Measurements from ENCODE around the gene WAPL.
"Not testable (repeated sequence)": the region's sequence is repeated elsewhere in the genome, so short reads cannot be mapped to it uniquely, and the experiment has no call there.

Gene WAPL, protein sequence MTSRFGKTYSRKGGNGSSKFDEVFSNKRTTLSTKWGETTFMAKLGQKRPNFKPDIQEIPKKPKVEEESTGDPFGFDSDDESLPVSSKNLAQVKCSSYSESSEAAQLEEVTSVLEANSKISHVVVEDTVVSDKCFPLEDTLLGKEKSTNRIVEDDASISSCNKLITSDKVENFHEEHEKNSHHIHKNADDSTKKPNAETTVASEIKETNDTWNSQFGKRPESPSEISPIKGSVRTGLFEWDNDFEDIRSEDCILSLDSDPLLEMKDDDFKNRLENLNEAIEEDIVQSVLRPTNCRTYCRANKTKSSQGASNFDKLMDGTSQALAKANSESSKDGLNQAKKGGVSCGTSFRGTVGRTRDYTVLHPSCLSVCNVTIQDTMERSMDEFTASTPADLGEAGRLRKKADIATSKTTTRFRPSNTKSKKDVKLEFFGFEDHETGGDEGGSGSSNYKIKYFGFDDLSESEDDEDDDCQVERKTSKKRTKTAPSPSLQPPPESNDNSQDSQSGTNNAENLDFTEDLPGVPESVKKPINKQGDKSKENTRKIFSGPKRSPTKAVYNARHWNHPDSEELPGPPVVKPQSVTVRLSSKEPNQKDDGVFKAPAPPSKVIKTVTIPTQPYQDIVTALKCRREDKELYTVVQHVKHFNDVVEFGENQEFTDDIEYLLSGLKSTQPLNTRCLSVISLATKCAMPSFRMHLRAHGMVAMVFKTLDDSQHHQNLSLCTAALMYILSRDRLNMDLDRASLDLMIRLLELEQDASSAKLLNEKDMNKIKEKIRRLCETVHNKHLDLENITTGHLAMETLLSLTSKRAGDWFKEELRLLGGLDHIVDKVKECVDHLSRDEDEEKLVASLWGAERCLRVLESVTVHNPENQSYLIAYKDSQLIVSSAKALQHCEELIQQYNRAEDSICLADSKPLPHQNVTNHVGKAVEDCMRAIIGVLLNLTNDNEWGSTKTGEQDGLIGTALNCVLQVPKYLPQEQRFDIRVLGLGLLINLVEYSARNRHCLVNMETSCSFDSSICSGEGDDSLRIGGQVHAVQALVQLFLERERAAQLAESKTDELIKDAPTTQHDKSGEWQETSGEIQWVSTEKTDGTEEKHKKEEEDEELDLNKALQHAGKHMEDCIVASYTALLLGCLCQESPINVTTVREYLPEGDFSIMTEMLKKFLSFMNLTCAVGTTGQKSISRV (N-terminal part only)

GRCh38 chr10:86521678-86522509 is at the start of gene WAPL:
Gene WAPL (minus strand): TSS chr10:86521792. CDS start chr10:86518069, 3,723 bp downstream.
- peak; percentile 94 for DNase-seq

DNA sequence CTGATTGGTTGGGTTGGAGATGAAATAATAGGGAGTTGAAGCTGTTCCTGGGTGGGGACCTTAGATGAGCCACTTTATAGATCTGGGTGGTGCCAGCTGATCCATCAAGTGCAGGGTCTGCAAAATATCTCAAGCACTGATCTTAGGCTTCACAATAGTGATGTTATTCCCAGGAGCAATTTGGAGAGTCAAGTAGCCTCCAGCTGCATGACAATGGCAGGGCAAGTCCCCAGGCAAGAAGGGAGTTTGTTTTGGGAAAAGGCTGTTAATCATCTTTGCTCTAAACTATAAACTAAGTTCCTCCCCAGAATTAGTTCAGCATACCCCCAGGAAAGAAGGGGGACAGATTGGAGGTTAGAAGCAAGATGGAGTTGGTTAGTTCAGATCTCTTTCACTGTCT is 47.7 kb upstream of the WAPL start:
- DNase-seq: no peak

- DNase-seq: not testable (repeated sequence)
Observed at GRCh38 chr10:86566518-86566917, 44.9 kb upstream of the WAPL start.

GRCh38 chr10:86563338-86563737 is 41.7 kb upstream of the WAPL start:
- not testable (repeated sequence) for DNase-seq

DNA sequence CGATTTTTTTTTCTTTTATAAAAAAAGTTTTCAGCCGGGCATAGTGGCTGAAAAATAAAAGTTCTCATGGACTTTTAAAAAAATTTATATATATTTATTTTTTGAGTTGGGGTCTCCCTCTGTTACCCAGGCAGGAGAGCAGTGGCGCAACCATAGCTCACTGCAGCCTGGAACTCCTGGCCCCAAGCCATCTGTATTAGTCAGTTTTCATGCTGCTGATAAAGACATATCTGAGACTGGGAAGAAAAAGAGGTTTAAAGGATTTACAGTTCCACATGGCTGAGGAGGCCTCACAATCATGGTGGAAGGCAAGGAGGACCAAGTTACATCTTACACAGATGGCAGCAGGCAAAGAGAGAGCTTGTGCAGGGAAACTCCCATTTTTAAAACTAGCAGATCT is 37.1 kb upstream of the WAPL start:
- not testable (repeated sequence) for DNase-seq

DNA sequence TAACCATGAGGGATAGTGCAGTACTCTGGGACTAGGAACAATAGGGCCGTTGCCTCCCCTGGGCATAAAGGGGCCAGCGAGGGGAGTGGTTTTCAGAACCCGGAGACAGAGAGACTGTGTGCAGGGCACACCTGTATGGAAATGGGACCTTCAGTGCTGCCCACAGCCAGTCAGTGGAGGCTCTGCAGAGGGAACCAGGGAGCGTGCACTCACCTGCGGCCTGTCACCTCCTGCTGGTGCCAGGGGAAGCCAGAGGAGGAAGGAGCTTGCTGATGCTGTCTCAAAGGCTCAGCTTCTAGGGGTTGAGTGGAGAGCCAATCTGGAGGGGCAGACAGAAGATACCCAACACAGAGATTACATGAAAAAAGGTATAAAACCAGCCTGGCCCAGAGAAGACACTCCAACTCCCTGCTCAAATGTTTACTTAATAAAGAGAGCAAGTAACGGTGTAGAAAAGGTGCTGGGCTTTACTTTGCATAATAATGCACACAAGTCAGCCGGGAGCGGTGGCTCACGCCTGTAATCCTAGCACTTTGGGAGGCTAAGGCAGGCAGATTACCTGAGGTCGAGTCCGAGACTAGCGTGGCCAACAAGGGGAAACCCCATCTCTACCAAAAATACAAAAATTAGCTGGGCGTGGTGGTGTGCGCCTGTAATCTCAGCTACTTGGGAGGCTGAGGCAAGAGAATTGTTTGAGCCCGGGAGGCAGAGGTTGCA is 35.5 kb upstream of the WAPL start:
- no peak for DNase-seq

DNA sequence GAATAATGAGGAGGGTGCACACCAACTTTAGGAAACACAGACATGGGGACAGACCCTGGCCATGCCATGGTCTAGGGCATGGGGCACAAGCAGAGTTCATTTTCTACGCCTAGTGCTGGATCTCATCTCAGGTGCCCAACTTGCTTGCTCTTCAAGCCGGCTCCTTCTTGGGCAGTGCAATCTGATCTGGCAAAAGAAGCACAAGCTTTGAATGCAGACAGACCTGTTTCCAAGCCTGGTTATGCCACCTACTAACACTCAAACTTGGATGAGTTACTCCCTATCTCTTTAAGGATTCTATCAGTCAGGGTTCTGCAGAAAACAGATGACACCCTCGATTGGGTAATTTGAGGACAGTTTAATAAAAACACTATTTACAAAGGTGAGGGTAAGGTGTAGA is 34.9 kb upstream of the WAPL start:
- DNase-seq: no peak

DNA sequence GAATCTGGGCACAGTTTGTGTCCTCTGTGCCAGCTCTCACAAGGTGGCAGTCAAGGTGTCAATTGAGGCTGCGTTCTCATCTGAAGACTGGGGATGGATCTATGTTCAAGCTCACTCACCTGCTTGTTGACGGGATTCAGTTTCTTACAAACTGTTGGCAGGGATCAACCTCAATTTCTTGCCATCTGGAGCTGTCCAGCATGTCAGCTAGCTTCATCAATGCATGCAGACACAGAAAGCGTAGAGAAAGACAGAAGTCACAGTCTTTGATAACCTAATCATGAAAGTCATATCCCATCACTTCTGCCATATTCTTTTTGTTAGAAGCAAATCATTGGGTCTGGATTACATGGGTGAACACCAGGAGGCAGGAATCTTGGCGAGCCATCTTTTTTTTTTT is 32.0 kb upstream of the WAPL start:
- no peak for DNase-seq

DNA sequence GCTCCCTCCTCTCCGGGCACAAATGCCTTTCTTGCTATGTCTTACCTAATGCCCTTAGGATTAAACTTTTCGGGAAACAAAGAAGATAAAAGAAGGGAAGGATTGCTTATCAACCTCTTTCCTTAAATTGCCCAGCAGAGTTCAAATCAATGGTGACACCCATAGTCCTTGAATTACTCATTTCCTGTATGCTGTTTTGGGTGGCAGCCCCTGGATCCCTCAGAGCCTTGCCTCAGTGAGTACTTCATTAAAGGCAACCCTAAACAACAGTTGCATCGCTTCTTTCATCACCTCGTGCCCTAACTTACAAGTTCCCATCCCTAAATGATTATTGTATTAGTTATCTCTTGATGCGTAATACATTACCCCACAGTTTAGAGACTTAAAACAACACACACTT is 31.6 kb upstream of the WAPL start:
- DNase-seq: no peak

DNA sequence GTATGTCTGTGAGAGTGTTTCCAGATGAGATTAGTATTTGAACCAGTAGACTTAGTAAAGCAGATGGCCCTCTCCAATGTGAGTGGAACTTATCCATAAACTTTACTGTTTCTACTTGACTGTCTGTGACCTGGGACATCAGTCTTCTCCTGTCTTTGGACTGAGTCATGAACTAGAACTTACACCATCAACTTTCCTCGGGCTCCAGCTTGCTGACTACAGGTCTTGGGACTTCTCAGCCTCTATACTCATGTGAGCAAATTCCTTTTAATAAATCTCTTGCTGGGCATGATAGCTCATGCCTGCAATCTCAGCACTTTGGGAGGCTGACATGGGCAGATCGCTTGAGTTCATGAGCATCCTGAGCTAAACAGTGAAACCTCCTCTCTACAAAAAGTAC is 25.7 kb upstream of the WAPL start:
- no peak for DNase-seq

DNA sequence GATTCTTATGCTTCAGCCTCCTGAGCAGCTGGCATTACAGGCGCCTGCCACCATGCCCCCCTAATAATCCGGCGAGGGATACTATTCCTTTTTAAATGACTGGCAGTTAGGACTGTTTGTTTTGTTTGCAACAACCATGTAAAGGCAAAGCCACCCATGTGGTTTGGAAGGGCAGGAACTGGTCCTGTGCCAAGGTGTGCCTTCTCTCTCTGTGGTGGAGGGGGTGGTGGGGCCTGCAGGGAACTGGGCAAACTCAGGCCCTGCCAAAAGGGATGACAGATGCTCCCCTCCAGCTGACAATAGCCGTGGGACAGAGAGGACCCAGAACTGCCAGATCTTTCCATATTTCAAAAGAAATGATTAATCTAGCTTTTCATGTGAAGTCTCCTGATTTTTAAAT is 23.5 kb upstream of the WAPL start:
- DNase-seq: no peak

DNA sequence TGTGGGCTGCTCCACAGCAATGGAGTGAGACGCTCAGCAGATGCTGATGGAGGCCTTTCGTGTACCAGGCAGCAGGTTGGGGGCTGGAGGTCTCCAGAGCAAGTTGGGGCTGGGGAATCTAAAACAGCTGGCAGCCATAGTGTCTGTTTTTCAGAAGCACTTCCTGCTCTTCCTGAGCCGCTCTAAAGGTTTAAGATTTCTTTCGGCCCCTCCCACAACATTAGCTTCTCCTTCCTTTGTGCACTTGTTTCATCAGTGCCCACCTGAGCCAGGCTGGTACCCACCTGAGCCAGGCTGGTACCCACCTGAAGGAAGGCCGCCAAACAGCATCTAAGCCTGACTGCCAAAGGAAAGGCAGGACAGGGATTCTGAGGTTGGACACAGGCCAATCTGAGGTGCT is 18.4 kb upstream of the WAPL start:
- DNase-seq: peak; percentile 10

- DNase-seq: no peak
Observed at GRCh38 chr10:86538547-86538946, 17.0 kb upstream of the WAPL start.

DNA sequence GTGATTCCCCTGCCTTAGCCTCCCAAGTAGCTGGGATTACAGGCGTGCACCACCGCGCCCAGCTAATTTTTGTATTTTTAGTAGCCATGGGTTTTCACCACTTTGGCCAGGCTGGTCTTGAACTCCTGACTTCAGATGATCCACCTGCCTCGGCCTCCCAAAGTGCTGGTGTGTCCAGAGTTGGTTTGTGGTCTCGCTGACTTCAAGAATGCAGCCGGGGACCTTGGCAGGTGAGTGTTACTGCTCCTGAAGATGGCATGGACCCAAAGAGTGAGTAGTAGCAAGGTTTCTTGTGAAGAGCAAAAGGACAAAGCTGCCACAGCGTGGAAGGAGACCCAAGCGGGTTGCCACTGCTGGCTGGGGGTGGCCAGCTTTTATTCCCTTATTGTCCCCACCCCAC is 16.4 kb upstream of the WAPL start:
- DNase-seq: not testable (repeated sequence)

DNA sequence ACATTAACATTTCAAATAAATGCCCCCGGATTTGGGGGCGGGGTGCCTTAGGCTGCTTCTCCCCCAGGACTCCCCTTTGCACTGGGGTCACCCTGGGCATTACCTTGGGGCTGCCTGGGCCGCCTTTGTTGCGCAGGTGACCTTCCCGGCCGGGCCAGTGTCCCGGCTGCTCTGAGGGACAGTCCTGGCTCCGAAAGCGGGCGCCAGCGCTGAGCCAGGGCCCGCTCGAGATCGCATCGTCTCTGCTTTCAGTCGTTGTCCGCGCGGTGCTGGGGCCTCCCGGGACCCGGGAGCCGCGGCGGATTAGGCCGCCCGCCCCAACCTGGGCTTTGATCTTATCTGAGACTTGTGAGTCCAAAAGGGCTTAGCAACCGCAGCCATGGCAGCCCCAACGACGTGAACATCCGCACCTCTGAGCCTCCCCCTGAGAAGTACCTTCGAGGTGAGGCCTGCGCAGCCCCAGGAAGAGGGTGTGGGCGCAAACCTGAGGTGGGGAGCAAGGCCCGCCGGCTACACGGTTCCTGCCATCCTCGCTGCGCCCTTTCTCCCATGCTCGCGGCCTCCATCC is 14.8 kb upstream of the WAPL start:
- peak; percentile 70 for DNase-seq

- DNase-seq: peak; percentile 45
Observed at GRCh38 chr10:86535132-86535882, 13.7 kb upstream of the WAPL start.

- no peak for DNase-seq
Observed at GRCh38 chr10:86533328-86533727, 11.7 kb upstream of the WAPL start.

- not testable (repeated sequence) for DNase-seq
Observed at GRCh38 chr10:86528736-86529135, 7.1 kb upstream of the WAPL start.

- DNase-seq: no peak
Observed at GRCh38 chr10:86526606-86527005, 5.0 kb upstream of the WAPL start.

GRCh38 chr10:86525713-86526112 is 4.1 kb upstream of the WAPL start:
- not testable (repeated sequence) for DNase-seq
